HepG2 (cell line): Measurements from ENCODE around the gene SDHD. TPM values are rescaled to one million over a fixed set of nuclear protein-coding genes. Genes with fewer than 3 reads are reported as not detected.

Experiments used
- ATAC-seq: fragments of 200-7000 bp; cut with Tn5 transposase; 3 replicates; pipeline ENCODE4 v1.9.1; 2020; ENCODE audit warnings: mild to moderate bottlenecking, moderate library complexity
- BruUV-seq: library from RNA; stranded (reverse); fragments of 400-500 nt; replicated peaks from 2 replicates; lab custom pipeline; 2021; lab: Mats Ljungman, UMichigan
- CTCF ChIA-PET: fragments of 300-600 bp; formaldehyde crosslinking; extraction: SDS; loops from one replicate; lab custom pipeline; 2021; ENCODE audit warnings: low total read pairs, inconsistent platforms, low intra/inter-chr PET ratio; lab: Yijun Ruan, JAX
- POLR2A ChIA-PET: fragments of 350-600 bp; sonication (Branson Sonifier 250); formaldehyde crosslinking; loops from one replicate; lab custom pipeline; 2020; ENCODE audit warnings: antibody characterized with exemption, inconsistent platforms; lab: Yijun Ruan, JAX
- DNase-seq: peaks from one replicate; pipeline ENCODE4 v3.0.0-alpha.2; 2015; ENCODE audit warnings: low spot score
- FAIRE-seq: peaks from 3 replicates; lab custom pipeline; 2011; peaks lifted over from hg19 to GRCh38; lab: Jason Lieb, UNC
- H2AFZ ChIP-seq: one replicate; pipeline ENCODE4 v1.6.1; 2011; ENCODE audit warnings: low read length, inconsistent platforms
- H3K27ac ChIP-seq: fragments of 300-600 bp; 3 replicates; pipeline ENCODE4 v1.8.0; 2011; ENCODE audit warnings: mixed run types, mild to moderate bottlenecking, mixed read lengths, low read length, inconsistent platforms; ENCODE audit not compliant: insufficient read depth; ENCODE audit errors: extremely low read length
- H3K27me3 ChIP-seq, 2 experiments: fragments of 200-600 bp in 1 of 2; 2 replicates in 1 of 2; 3 replicates in 1 of 2; pipeline versions ENCODE4 v1.6.0 to v1.8.0; 2011; ENCODE audit warnings: low read length in 2 of 2, mild to moderate bottlenecking in 2 of 2, moderate library complexity in 2 of 2, inconsistent platforms in 1 of 2; ENCODE audit not compliant: insufficient read depth in 2 of 2, control insufficient read depth in 1 of 2
- H3K36me3 ChIP-seq, 2 experiments: fragments of 200-600 bp in 1 of 2; replicated peaks in 1 of 2; 2 replicates in 1 of 2; 3 replicates in 1 of 2; pipeline versions ENCODE4 v1.5.1 to v1.8.0; 2011; ENCODE audit warnings: low read length in 2 of 2, inconsistent platforms in 1 of 2; ENCODE audit not compliant: insufficient read depth in 2 of 2, control insufficient read depth in 1 of 2
- H3K4me1 ChIP-seq: 2 replicates; pipeline ENCODE4 v1.5.1; 2012; ENCODE audit warnings: low read length, inconsistent platforms; ENCODE audit not compliant: insufficient read depth
- H3K4me2 ChIP-seq: 2 replicates; pipeline ENCODE4 v1.6.0; 2011; ENCODE audit warnings: low read depth, low read length, inconsistent platforms
- H3K4me3 ChIP-seq, 3 experiments: fragments of 200-600 bp in 1 of 3; sonication (generic), shearing (Covaris generic) in 1 of 3; replicated peaks in 1 of 3; 2 replicates each; pipeline ENCODE4 v1.5.1; 2011 to 2016; ENCODE audit warnings: low read length in 3 of 3, inconsistent platforms in 2 of 3, low read depth in 2 of 3, mild to moderate bottlenecking in 2 of 3, control low read depth in 1 of 3, mixed read lengths in 1 of 3; ENCODE audit not compliant: insufficient read depth in 1 of 3
- H3K79me2 ChIP-seq: one replicate; pipeline ENCODE4 v1.6.1; 2011; ENCODE audit warnings: low read length, inconsistent platforms; ENCODE audit not compliant: insufficient read depth
- H3K9ac ChIP-seq: 2 replicates; pipeline ENCODE4 v1.6.0; 2011; ENCODE audit warnings: mild to moderate bottlenecking, low read depth, low read length, inconsistent platforms; ENCODE audit not compliant: insufficient read depth
- H3K9me3 ChIP-seq: 2 replicates; pipeline ENCODE4 v1.5.1; 2012; ENCODE audit warnings: mild to moderate bottlenecking, low read length
- H4K20me1 ChIP-seq: 2 replicates; pipeline ENCODE4 v1.6.0; 2011; ENCODE audit warnings: inconsistent platforms, mild to moderate bottlenecking, low read length, moderate library complexity; ENCODE audit not compliant: insufficient read depth
- AHDC1 ChIP-seq: sonication (generic); formaldehyde crosslinking; IDR thresholded peaks from 2 replicates; pipeline ENCODE4 v1.5.1; 2020; ENCODE audit warnings: mild to moderate bottlenecking, missing genetic modification reagents, borderline replicate concordance
- BRCA1 ChIP-seq: sonication (generic); formaldehyde crosslinking; IDR thresholded peaks from 2 replicates; pipeline ENCODE4 v1.4.0; 2020; ENCODE audit warnings: missing genetic modification reagents
- GLMP ChIP-seq: sonication (generic); formaldehyde crosslinking; IDR thresholded peaks from 2 replicates; pipeline ENCODE4 v1.9.0; 2021; ENCODE audit warnings: missing genetic modification reagents, mild to moderate bottlenecking, borderline replicate concordance
- GRHL1 ChIP-seq: sonication (generic); formaldehyde crosslinking; conservative IDR thresholded peaks from 2 replicates; pipeline ENCODE4 v1.8.0; 2022; ENCODE audit warnings: missing genetic modification reagents
- HIVEP1 ChIP-seq: sonication (generic); formaldehyde crosslinking; IDR thresholded peaks from 2 replicates; pipeline ENCODE4 v1.4.0; 2020; ENCODE audit warnings: mild to moderate bottlenecking, missing genetic modification reagents
- HNRNPH1 ChIP-seq: fragments of 200-400 bp; formaldehyde crosslinking; optimal IDR thresholded peaks from 2 replicates; pipeline ENCODE3; 2017; ENCODE audit warnings: mild to moderate bottlenecking, low read depth, low read length
- NFE2 ChIP-seq: sonication (generic); formaldehyde crosslinking; IDR thresholded peaks from 2 replicates; pipeline ENCODE4 v1.4.0; 2020; ENCODE audit warnings: missing genetic modification reagents
- SP5 ChIP-seq: IDR thresholded peaks from 2 replicates; pipeline ENCODE4 v1.6.1; 2016; ENCODE audit warnings: low read depth, borderline replicate concordance
- ZNF326 ChIP-seq: sonication (generic); formaldehyde crosslinking; IDR thresholded peaks from 2 replicates; pipeline ENCODE4 v1.4.0; 2020; ENCODE audit warnings: missing genetic modification reagents, borderline replicate concordance
- ZNF34 ChIP-seq: sonication (generic); formaldehyde crosslinking; IDR thresholded peaks from 2 replicates; pipeline ENCODE4 v1.4.0; 2020; ENCODE audit warnings: mild to moderate bottlenecking, missing genetic modification reagents, borderline replicate concordance
- ZNF761 ChIP-seq: sonication (generic); formaldehyde crosslinking; conservative IDR thresholded peaks from 2 replicates; pipeline ENCODE4 v1.4.0; 2020; ENCODE audit warnings: mild to moderate bottlenecking, missing genetic modification reagents
- ZNF792 ChIP-seq: IDR thresholded peaks from 2 replicates; pipeline ENCODE4 v1.6.1; 2016
- WGBS: methylation state at CpG from one replicate; pipeline ENCODE4 v1.1.6; 2017; ENCODE audit warnings: low lambda C conversion rate; 5-methylcytosine and 5-hydroxymethylcytosine counted together
- in situ Hi-C: cut with HindIII; loops from 2 replicates; pipeline ENCODE4 v1.10.0; 2017; ENCODE audit warnings: low pct_unique_long_range_greater_than_20kb; ENCODE audit not compliant: extremely low pct_ligation_motif_present
- intact Hi-C: fragments of 100-400 bp; cut with micrococcal nuclease; formaldehyde crosslinking; loops from one replicate; pipeline ENCODE4 v1.10.0; 2022; ENCODE audit not compliant: unreplicated experiment
- polyA plus RNA-seq, 8 experiments: library from polyadenylated mRNA; depleted of rRNA in 3 of 8; stranded (reverse) in 7 of 8; unstranded in 1 of 8; fragments of >200 nt; fragmentation: Illumina TruSeq in 4 of 8; extraction: Trizol in 4 of 8; gene quantifications; 2 replicates each; pipeline versions ENCODE4 v1.2.1 to v1.2.3, GENCODE V29; 2011 to 2016; ENCODE audit warnings: low read depth in 4 of 8, missing spikeins in 1 of 8, mixed read lengths in 1 of 8; ENCODE audit not compliant: insufficient read depth in 1 of 8
- total RNA-seq, 5 experiments: library from RNA; depleted of rRNA; stranded (reverse); fragments of >200 nt; fragmentation: Illumina TruSeq; extraction: Trizol; gene quantifications; 2 replicates each; pipeline ENCODE4 v1.2.3, GENCODE V29; 2016; ENCODE audit warnings: low read depth in 1 of 5

Gene SDHD
- total and polyA plus RNA-seq, 2 of the 13 experiments (the other 11 are each of a cell fraction or from before 2014, with no cell fraction given), result 117 to 123 TPM

GRCh38 chr11:112127056-112127455, 40.4 kb downstream of the SDHD start:
- WGBS, result 95% methylated on average over 2 of the region's 2 CpGs

More at GRCh38 chr11:112127056-112127455, 40.4 kb downstream of the SDHD start:
- intact Hi-C loops, result no loop called here
- FAIRE-seq (no peak), DNase-seq (no peak), ATAC-seq (no peak)
- no peaks in the 10 kb centered on the region for H3K36me3 ChIP-seq
- H2AFZ ChIP-seq, result no peak overlapping the region
- H3K9me3 ChIP-seq, result no peaks in the 10 kb centered on the region
- H3K9ac ChIP-seq, result no peak overlapping the region
- no peak overlapping the region for H3K4me2 ChIP-seq
- no TSS peak for BruUV-seq
- no peaks in the 10 kb centered on the region for H4K20me1 ChIP-seq
- ChIA-PET POLR2A (no interaction called here), CTCF (no interaction called here)
- H3K4me1 ChIP-seq, result no peaks in the 10 kb centered on the region
- H3K27me3 ChIP-seq, result no peaks in the 10 kb centered on the region
- in situ Hi-C loops, result no loop called here
- H3K4me3 ChIP-seq, result no peak overlapping the region
- TF ChIP-seq GRHL1 (CRISPR knock-in tag) (no peak), HNRNPH1 (no peak), ZNF326 (no peak), NFE2 (CRISPR knock-in tag) (no peak), ZNF792 (CRISPR knock-in tag) (no peak), HIVEP1 (CRISPR knock-in tag) (no peak), BRCA1 (no peak), ZNF761 (no peak), SP5 (no peak), GLMP (CRISPR knock-in tag) (no peak), AHDC1 (CRISPR knock-in tag) (no peak), ZNF34 (CRISPR knock-in tag) (no peak)
- no peaks in the 10 kb centered on the region for H3K79me2 ChIP-seq
- H3K27ac ChIP-seq, result no peak overlapping the region
